PFSK-1 (cell line): ENCODE data around the gene ROBO4.

Experiments used
- POLR2AphosphoS5 ChIP-seq: IDR thresholded peaks from 2 replicates; pipeline ENCODE4 v1.6.1; 2012; ENCODE audit warnings: low read depth, mild to moderate bottlenecking, control low read depth, low read length, moderate library complexity
- REST ChIP-seq, 2 experiments: IDR thresholded peaks; 2 replicates each; pipeline versions ENCODE4 v1.6.1 to v1.8.0; 2011 to 2012; ENCODE audit warnings: low read depth in 2 of 2, low read length in 2 of 2, control low read depth in 1 of 2, inconsistent platforms in 1 of 2, mild to moderate bottlenecking in 1 of 2, moderate library complexity in 1 of 2; ENCODE audit not compliant: insufficient read depth in 1 of 2
- TAF1 ChIP-seq: IDR thresholded peaks from 2 replicates; pipeline ENCODE4 v1.6.1; 2012; ENCODE audit warnings: low read length, control low read depth, borderline replicate concordance; ENCODE audit not compliant: insufficient read depth

DNA sequence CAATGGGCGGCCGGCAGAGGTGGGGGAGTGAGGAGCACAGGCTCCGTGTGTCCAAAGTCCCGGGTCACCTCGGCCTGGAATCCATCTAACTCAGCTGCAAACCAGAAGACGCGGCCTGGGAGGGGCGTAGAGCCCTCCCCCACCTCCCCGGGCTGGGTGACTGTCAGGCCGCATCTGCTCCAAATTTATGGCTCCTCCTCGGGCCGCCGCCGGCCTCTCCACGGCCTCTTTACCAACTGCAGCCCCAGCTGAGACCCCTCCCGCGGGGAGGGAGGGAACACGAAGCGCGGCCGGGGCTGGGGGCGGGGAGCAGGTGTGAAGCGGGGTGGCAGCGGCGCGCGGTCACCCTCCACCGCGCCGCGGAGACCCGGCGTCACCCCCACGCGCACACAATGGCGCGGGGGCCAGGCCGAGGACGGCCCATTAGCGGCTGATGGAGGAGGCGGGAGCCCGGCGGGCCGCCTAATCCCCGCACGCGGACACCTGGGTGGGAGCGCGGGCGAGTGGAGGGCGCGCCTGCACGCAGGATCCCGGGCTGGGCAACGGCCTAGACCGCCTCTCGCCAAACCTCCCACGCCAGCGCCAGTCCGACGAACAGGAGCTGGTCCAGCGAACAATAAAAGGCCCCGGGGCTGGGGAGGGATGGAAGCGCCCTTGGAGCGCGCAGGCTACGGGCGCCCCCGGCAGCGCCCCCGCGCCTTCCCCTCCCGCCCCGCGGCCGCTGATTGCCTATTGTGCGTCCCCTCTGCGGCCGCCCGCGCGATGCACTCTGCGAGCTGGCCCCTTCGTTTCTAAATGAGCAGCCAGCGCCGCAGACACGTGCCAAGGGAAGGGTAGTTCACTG lies 58.3 kb downstream of the ROBO4 start:
- TF ChIP-seq POLR2AphosphoS5, result no peak
- TF ChIP-seq REST (IDR thresholded peaks at IDR 0.05; ENCODE audit: insufficient read depth in 1 of 2, low read depth in 2 of 2, low read length in 2 of 2), result no peak
- TF ChIP-seq TAF1, result no peak
